Smooth muscle cell of the pulmonary artery (primary cell): ENCODE measurements around the gene BZW2. TPM values are rescaled to one million over a fixed set of nuclear protein-coding genes. Genes with fewer than 3 reads are reported as not detected.

Experiments used
- total RNA-seq: library from RNA; depleted of rRNA; stranded (reverse); fragments of >200 nt; gene quantifications from 2 replicates; pipeline ENCODE4 v1.2.3, GENCODE V29; 2014

BZW2 gene
- 35.0 and 43.5 TPM in 2 replicates for total RNA-seq

GRCh38 chr7:16645593-16646471 is at the start of gene BZW2, which contains the start of gene ANKMY2:
Gene BZW2 (plus strand): TSS chr7:16646181. CDS start chr7:16665444, 19,263 bp downstream.
Gene ANKMY2 (minus strand): TSS chr7:16645754. CDS start chr7:16645573, 181 bp downstream.

GRCh38 chr7:16753102-16753931 is 107.3 kb downstream of the BZW2 start, which contains the start of gene TSPAN13:
Gene TSPAN13 (plus strand): TSS chr7:16753755. CDS start chr7:16753968, 213 bp downstream.

Other genes with a start within 250 kb of the BZW2 start
- 1.4 and 2.4 TPM in 2 replicates for gene CRPPA, start 224.6 kb upstream of the BZW2 start, total RNA-seq
- not detected in 2 replicates for gene SOSTDC1, start 180.4 kb upstream of the BZW2 start, total RNA-seq
- not detected in 2 replicates for gene LRRC72, start 119.4 kb upstream of the BZW2 start, total RNA-seq
- gene ANKMY2, start 427 bp upstream of the BZW2 start, total RNA-seq: 17.0 and 26.7 TPM in 2 replicates
- 5.8 and 6.9 TPM in 2 replicates for gene TSPAN13, start 107.6 kb downstream of the BZW2 start, total RNA-seq
- not detected in 2 replicates for gene AGR2, start 158.8 kb downstream of the BZW2 start, total RNA-seq
- gene AGR3, start 235.8 kb downstream of the BZW2 start, total RNA-seq: not detected in 2 replicates